Measurements from ENCODE around the gene SLC25A19.
A peak's percentile ranks its signal among the peaks of the same experiment; 100 is the strongest.

Gene SLC25A19

DNA sequence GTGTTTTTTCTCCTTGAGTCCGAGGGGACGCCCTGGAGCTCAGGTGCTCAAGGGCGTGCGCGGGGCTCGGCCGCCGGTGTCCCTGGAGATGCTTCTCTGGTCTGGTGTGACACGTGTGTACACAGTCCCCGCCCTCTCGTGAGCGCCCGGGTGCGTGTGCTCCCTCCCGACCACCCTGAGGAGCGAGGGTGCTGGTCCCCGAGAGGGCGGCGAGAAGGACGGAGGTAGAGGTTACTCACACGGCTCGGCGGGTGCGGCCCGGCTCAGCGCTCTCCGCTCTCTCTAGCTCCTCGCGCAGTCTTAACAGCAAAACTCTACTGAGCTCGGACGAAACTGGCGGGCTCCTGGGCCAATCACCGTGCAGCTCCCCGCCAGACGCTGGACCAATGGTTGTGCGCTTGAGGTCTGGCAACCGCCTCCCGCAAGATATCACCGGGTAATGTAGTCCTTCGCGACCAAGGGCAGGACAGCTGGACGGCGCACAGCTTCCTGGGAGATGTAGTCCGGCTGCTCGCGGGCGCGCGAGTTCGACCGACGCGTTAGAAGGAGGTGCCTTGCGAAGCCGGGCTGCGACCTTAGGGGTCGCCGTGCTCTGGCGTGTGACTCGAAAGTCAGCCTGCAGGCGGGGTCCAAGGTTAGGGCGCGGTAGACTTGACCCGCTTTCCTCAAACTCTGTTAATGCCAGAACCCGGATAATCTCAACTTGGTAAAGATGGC lies at the start of gene SLC25A19:
Gene SLC25A19, minus strand, starts transcription at position 319 of the 717 bp plus-strand sequence. CDS start 2,669 bp downstream, outside the sequence.
- DNase-seq: peak; percentile 98

DNA sequence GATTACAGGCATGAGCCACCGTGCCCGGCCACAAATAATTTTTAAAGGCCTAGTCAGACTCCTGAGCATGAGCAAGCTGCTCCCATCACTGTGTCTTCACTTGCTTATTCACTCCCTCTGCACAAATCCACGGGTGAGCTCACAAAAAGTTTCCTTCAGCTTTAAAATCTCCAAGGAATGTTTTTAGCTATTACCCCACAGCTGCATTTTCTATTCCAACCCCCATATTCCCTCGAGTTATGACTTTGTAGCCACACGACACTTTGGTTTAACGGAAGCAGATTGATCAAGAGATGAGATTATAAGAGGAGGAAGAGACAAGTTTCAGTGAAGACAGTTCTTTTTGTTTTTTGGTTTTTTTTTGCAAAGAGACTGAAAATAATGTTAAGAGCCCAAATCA lies 49.1 kb upstream of the SLC25A19 start:
- peak; percentile 39 for DNase-seq

DNA sequence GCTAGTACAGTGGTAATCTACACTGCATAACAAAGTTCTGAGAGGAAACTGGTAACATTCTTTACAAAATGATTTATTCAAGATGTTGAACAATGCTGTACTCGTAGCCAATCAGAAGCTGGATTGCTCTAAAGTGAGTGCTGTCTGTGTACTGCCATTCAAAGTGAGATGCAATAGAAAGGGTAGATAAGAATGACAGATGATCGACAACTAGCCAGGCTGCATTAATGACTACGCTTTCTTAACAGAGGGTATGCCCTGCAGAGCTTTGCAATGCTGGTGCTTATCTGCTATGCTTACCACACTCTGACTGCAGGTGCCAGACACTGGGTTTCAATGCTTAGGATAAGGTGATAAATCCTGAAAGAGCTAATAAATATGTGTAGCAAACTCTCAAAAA lies 46.1 kb upstream of the SLC25A19 start:
- no peak for DNase-seq

DNA sequence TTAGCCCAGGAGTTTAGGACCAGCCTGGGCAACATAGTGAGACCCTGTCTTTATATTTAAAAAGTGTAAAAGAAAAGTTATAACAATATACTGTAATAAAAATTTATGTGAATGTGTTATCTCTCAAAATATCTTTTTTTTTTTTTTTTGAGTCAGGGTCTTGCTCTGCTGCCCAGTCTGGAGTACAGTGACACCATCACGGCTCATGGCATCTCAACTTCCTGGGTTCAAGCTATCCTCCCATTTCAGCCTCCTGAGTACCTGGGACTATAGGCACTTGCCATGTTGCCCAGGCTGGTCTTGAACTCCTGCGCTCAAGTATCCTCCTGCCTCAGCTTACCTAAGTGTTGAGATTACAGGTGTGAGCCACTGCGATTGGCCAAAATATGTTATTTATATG lies 45.5 kb upstream of the SLC25A19 start:
- no peak for DNase-seq

DNA sequence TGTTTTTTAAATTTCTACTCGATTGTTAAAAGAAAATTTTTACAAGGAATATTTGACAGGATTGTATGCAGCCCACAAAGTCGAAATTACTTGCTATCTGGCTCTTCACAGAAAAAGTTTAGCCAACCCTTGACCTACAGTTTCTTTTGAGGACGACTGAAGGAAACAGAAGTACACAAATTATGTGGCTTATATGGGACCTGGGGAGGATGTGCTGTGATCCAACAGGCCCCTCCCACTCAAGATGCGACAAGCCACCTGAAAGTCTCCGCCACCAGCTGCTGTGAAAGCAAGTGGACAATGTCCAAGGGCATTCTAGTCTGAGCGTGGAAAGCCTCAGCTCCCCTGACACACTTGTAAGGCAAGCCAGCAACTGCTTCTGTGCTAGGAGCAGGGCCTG lies 42.4 kb upstream of the SLC25A19 start:
- no peak for DNase-seq

DNA sequence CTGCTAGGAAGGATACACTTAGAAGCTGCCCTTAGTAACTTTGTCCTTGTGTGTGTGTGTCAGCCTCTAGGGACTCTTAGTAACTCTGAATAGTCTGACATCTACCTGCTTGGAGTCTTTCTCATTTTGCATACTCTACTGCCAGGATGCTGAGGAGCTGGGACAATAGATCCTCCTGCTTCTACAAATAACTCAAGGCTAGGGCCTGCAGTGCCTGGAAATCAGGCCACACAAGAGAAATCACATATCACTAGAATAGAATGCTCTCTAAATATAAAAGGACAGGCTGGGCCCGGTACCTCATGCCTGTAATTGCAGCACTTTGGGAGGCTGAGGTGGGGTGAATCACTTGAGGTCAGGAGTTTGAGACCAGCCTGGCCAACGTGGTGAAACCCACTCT lies 38.5 kb upstream of the SLC25A19 start:
- no peak for DNase-seq

DNA sequence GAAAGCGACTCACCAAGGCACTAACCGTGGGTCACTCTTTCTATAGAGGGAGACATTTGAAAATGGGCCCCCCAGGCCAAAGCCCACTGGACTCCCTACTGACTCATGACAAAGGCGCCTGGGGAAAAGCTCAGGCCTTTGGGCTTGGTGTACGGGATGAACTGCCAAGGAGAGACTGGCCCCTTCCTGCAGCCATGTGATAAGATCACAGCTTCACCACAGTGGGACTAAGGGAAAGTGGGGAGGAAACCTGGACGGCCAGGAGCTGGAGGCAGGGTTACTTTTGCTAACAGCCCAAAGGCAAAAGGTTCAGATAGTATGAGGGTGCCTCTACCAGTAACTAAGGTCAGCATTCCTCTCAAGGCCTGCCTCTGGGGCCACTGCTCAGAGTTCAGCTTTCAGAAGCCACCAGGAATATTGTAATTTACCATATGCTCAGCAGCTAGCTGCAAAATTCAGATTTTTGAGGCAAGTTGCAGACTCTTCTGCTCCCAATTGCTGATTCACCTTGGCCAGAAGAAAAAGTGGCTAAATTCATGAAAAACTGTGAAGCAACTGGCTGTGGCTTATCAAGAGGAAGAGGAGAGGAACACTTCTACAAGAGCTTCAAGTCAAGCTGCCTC lies 37.1 kb upstream of the SLC25A19 start:
- peak; percentile 56 for DNase-seq

DNA sequence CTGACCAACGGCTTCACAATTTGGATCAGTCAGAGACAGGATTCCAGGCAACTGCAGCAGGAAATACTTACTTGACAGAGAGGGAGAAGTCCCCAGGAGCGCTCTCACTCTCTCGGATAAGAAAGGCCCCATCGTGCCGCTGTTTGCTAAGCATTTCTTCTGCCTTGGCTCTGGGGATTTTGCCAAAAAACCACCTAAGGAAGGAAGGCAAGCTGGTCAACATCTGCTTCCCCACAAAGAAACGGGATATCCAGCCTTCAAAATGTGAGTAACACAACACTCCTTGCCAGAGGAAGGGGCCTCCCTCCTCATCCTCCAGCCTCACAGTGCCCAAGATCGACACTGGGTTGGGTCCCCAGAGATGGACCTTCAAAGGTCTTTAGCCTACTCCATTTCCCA lies 36.6 kb upstream of the SLC25A19 start:
- peak; percentile 84 for DNase-seq

DNA sequence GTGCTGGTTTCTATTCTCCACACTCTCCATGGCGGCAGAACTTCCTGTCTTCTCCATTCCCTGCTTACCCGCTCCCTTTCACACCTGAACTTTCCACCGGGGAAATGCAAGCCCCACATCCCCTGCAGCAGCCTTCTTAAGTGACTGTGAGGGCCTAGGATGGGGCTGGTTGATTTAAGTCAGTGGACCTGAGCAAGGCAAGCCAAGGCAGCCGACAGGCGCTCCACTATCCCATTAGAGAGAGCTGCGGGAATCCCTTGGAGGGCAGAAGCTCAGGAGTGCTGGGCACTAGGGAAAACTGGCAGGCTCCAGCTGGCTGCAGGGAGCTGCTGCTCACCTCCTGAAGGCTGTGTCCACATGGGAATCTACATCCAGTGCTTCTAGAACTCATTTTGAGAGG lies 36.1 kb upstream of the SLC25A19 start:
- no peak for DNase-seq

DNA sequence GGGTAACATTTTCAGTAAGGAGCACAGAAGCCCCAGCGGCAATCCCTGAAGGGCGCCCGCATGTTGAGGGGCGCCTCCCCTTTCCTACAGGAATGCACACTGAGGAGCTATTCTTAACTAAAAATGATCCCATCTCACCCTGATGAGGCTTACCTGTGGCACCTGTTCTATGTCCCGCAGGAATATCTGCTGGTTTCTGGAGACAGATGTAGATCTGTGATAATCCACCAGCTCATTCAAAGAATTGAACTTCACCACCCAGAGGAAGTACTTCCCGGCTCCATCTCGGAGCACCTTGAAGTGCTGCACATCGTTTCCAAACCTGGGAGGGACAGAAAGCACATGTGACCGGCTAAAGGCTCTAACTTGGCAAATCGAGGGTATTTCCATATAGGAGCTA lies 32.3 kb upstream of the SLC25A19 start:
- no peak for DNase-seq

DNA sequence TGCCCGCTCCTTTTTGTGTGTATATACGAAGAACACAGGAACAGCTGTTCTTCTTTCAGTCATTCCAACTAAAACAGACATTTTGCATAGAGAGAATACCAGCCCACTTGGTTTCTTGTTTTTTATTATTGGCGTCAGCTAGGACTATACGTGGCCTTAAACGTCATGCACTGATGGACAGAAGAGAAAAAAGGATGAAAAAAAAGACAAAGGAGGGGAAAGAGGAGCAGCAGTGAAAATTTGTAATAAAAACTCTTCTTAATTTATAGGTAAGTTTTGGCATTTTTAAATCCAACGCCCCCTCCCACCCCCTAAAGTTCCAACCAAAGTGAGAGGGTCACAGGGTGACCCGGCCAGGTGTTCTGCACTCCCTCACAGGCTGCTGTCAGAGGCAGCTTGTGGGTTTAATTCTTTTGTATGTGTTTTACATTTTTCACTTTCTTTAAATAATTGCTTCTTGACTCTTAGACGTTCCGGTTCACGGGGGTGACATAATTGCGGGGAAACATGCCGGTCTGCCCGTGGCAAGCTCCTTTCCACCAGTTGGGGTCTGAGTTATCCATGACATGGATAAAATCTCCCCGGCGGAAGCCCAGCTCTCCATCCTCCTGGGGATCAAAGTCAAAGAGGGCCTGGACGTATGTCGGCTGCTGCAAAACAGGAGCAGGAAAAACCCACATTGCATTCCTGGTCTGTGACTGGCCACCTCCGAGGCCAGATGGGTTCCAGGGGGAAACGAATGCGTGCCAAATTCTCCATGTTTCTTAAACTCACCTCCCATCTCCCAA lies 30.9 kb upstream of the SLC25A19 start:
- no peak for DNase-seq

DNA sequence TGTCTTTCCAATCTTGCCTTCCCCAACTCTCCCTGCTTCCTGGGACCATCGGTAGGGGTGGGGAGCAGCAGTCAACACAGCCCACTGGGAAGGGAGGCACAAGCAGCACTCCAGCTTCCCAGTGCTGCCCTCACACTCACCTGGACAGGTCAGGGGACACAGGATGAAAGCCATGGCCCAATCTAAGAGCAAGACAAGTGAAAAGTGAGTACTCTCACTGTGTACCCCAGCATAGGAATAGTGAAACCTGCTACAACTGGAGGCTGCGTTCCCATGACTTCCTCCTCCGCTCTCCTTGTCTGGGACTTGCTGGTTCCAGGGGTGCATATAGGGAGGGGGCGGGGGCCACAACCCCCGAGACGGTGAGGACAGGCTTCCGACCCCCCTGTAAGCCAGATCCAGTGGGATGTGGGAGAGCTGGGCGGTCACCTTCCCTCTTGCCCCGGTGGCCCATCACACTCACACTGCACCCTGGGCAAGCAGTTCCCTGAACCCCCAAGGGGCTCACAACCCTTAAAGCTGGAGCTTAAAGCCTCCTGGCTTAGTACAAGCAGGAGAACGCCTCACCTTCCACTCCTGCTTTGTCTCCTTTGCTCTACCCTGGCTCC lies 29.5 kb upstream of the SLC25A19 start:
- no peak for DNase-seq

DNA sequence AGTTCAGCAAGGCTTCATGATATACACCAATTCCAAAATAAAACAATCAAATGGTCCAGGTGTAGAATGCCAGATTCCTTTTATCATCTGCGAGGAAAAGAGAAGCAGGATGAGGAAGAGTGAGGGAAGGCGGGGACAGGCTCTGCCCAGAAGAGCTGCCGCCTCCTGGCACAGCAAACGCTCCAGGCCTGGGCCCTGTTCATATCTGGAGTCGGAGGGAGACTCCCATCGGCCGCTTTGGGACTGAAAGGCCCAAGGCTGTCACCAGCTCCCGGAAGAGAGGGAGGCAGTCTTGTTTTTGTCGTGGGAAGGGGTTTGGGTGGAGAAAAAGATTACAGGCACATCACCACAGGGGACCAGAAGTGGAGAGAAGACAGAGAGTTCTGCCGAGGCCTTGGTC lies 29.0 kb upstream of the SLC25A19 start:
- no peak for DNase-seq

DNA sequence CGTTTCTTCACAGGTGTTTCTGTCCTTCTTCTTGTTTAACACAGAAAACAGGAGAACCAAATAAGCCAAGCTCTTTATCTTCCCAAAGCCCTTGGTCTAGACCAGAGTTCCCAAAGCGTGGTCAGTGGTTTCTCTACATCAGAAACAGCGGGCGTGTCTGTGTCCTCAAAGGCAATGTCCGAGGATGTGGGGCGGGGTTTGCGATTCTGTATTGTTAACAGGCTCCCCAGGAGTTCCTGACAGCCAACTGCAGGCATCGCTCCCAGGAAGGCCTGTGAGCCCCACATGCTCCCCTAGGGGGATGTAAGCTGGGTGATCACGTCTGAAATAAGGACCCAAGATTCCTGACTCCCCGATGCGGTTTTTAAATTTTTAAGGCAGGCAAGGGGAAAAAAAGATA lies 28.4 kb upstream of the SLC25A19 start:
- no peak for DNase-seq

DNA sequence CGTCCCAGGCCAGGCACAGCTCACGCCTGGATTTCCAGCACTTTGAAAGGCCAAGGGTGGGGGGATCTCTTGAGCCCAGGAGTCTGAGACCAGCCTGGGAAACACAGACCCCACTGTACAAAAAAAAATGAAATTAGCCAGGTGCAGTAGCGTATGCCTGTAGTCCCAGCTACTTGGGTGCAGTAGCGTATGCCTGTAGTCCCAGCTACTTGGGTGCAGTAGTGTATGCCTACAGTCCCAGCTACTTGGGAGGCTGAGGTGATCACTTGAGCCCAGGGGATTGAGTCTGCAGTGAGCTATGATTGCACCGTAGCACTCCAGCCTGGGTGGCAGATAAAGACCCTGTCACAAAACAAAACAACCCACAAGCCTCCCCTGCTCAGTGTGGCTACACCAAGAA lies 27.0 kb upstream of the SLC25A19 start:
- DNase-seq: no peak

DNA sequence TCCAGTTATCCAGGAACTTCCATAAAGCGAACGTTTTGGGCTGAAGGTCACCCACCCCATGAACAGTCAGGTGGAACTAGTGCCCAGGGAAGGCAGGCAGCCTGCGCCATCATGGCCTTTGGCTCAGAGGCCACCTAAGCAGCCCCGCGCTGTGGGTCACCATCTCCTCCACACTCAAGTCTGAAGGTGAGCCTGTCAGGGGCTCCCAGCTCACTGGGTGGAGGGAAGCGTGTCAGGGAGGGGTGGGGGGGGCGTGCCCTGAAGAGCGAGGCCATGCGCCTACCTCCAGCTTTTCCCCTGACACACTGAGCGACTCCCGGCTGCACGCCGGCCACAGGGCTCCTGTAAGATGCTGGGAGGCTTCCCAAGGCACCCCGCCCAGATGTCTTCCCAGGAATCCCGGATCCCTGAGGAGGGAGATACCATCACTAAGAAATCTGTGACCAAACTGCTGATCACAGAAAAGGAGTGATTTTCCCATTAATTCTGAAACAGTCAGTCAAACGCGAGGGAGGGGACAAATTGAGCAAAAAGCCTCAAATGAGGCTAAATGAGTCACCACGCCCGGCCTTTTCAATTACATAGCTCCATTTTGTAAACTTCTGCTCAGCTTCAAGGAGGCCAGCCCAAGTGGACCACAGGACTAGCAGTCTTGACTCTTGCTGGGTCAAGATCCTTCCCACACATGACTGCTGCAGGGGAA lies 26.5 kb upstream of the SLC25A19 start:
- no peak for DNase-seq

DNA sequence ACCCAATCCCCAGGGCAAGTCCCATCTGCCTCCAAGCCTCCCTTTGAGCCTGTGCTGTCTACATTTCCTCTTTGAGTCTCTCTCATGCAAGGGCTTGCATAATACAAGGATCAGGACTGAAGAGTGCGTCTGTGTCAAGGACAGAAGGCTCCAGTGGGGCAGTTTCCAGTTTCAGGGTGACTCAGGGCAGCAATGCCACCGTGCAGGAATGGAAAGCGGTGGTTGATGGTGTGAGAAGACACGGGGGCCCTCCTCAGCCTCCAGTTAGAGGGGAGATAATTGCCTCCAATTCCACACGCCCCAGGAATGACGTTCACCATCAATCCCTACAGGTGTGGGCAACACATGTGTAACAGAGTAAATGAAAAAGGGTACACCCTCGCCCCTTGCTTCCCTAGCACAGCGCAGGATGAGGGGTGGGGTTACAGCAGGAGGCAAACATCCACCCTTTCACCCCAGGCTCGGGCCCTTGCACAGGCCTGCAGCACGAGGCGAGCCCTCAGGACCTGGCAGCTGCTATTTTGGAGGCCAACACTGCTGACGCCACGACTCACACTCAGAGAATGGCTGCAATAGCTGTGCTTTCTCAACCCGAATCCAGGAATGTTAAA lies 24.8 kb upstream of the SLC25A19 start:
- no peak for DNase-seq

DNA sequence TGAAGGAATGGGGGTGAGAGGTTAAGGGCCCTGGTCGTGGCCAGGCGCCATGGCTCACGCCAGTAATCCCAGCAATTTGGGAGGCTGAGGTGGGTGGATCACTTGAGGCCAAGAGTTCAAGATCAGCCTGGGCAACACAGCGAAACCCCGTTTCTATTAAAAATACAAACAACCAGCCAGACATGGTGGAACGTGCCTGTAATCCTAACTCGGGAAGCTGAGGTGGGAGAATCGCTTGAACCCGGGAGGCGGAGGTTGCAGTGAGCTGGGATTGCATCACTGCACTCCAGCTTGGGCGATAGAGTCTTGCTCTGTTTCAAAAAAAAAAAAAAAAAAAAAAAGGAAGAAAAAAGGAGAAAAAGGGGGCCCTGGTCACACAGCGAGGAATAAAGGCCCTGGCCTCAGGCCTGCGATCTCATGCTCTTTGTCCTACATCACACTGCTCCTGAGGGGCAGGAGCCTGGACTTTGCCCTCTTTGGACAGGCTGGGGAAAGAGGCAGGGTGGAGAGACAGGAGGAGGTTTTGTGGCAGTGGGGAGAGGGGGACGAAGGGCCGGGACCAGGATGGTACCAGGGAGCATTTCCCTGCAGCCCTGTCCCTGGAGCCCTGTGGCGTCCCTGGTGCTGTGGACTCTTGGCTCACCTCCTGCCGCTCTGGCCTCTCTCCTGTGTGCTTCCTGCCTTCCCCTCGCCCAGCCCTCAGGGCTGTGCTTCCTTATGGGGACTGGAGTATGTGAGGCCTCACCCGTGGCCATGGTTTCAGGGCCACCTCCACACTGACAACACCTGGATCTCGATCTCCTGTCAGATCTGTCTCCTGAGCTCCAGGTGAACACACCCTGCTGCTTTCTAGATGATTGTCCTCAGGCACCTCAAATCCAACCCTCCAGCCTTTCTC lies 19.7 kb upstream of the SLC25A19 start:
- no peak for DNase-seq

DNA sequence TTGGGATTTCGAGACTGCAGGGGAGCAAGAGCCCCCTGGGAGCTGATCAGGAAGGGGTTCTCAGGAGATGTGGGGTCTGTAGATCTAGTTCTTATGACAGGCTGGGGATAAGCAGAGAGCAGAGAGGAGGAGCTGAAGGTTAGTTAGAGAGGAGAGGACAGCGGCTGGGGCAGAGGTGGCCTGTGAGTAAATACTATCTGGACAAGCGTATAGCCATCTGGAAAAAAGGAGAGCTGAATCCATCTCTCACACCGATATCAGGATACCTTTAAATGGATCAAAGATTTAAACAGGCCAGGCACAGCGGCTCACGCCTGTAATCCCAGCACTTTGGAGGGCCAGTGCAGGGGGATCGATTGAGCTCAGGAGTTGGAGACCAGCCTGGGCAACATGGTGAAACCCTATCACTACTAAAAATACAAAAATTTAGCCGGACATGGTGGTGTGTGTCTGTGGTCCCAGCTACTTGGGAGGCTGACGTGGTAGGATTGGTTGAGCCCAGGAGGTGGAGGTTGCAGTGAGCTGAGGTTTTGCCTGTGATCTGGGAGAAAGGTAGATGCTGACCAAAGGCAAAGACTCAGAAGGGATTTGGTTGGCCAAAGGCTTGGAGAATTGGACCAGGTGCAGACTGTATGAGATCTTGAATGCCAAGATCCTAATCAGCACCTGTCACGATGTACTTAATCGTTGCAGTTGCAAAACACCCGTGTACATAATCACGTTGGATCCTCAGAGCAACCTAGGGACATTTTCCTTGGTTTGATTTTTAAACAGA lies 18.9 kb upstream of the SLC25A19 start:
- DNase-seq: no peak

DNA sequence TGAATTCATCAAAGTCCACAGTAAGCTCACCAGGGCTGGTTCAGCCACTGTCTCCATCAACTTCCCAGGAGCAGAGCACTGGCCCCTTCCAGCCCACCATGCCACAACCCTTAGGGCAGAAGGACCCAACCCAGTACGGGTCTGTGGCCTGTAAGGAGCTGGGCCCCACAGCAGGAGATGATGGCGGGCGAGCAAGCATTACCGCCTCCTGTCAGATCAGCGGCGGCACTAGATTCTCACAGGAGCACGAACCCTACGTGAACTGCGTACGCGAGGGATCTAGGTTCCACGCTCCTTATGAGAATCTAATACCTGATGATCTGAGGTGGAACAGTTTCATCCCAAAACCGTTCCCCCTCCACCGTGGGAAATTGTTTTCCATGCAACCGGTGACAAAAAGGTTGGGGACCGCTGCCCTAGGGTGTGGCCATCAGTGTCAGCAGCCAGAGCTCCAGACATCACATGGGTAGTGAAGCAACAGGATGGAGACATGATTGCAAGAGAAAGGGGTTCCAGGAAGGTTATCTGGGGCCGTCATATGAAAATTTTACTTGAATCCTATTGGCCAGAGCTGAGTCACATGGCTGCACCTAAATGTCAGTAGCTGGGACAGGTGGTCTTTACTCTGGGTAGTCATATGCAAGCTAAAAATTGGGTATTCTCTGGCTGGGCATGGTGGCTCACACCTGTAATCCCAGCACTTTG lies 12.4 kb upstream of the SLC25A19 start:
- DNase-seq: no peak

Data from GDM1 (cell line).